ENCODE data around the gene DRC3.

The DRC3 gene

DNA sequence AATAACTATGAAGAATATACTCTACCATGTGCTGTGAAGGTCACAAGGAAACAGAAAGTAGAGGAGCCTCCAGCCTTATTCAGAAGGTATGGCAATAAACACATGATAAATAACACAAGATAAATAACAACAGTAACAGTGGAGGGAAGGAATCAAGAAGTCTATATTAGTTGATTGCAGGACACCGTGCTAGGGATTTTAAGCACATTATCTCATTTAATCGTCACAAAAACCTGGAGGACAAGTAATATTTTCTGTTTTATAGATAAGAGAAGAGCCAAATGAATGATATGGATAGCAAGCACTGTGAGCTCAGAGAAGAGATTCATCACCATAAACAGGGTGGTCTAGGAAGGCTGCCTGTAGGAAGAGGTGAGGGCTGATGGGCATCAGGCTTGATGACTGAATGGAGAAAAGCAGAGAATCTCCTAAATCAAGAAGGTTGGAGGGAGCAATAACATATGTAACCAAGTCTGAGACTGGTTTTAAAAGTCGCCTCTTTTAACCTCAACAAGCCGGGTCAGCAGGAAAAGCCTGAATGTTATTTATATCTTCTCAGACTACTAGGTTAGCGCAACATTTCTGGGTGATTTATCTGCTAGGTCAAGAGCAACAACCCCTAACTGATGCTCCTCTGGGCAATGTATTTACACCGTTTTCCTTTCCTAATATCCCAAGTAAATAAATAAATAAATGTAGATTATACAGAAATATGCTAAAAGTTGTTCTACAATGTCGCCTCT, 8.8 kb upstream of the DRC3 start:
- no peak for DNase-seq (ENCODE audit: low read depth, low spot score)
- no peak for TF ChIP-seq CTCF (IDR thresholded peaks at IDR 0.05; ENCODE audit: low read depth, low read length)
- in situ Hi-C loops (cut with HindIII; ENCODE audit: low sequenced_read_pairs): no loop called here
- no peak overlapping the region for H3K4me3 ChIP-seq (ENCODE audit: low read depth, low read length)

DNA sequence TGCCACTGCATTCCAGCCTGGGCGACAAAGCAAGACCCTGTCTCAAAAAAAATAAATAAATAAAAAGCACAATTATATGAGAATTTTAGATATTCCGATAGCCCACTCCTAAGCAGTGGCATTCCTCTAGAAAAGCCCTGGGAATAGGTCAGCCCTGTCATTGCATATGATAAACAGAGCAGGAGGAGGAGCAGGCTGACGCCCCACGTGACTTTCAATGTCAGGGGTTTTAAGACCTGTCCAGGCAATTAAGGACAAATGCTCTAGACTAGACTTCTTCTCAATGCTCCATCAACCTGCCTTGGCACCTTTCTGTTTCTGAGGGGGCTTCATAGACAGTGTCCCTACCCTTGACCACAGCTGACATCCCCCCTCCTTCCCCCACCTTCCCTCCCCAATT, 8.0 kb upstream of the DRC3 start:
- no peak for TF ChIP-seq CTCF (IDR thresholded peaks at IDR 0.05; ENCODE audit: low read depth, low read length)
- in situ Hi-C loops (cut with HindIII; ENCODE audit: low sequenced_read_pairs): no loop called here
- DNase-seq (ENCODE audit: low read depth, low spot score): no peak
- H3K4me3 ChIP-seq (ENCODE audit: low read depth, low read length): no peak overlapping the region

GRCh38 chr17:17965152-17965721, 7.4 kb upstream of the DRC3 start:
- H3K4me3 ChIP-seq (ENCODE audit: low read depth, low read length): no peak overlapping the region
- no peak for TF ChIP-seq CTCF (IDR thresholded peaks at IDR 0.05; ENCODE audit: low read depth, low read length)
- no peak for DNase-seq (ENCODE audit: low read depth, low spot score)
- in situ Hi-C loops (cut with HindIII; ENCODE audit: low sequenced_read_pairs): no loop called here

DNA sequence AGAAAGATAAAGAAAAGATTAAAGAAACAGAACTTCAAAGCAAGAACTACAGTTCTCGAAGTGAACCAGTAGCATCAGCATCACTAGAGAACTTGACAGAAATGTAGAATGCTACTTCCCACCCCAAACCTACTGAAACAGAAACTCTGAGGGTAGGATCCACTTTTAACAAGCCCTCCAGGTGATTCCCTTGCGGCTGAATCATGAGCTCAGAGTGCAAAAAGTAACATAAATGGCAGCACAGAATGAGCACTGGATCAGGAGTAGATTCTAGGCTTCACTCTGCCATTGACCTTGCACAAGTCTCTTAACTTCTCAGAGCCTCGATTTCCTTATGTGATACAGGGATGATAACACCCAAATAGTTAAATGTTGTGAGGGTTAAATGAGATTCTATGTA, 6.3 kb upstream of the DRC3 start:
- no peak for TF ChIP-seq CTCF (IDR thresholded peaks at IDR 0.05; ENCODE audit: low read depth, low read length)
- in situ Hi-C loops (cut with HindIII; ENCODE audit: low sequenced_read_pairs): no loop called here
- DNase-seq (ENCODE audit: low read depth, low spot score): no peak
- H3K4me3 ChIP-seq (ENCODE audit: low read depth, low read length): no peak overlapping the region

DNA sequence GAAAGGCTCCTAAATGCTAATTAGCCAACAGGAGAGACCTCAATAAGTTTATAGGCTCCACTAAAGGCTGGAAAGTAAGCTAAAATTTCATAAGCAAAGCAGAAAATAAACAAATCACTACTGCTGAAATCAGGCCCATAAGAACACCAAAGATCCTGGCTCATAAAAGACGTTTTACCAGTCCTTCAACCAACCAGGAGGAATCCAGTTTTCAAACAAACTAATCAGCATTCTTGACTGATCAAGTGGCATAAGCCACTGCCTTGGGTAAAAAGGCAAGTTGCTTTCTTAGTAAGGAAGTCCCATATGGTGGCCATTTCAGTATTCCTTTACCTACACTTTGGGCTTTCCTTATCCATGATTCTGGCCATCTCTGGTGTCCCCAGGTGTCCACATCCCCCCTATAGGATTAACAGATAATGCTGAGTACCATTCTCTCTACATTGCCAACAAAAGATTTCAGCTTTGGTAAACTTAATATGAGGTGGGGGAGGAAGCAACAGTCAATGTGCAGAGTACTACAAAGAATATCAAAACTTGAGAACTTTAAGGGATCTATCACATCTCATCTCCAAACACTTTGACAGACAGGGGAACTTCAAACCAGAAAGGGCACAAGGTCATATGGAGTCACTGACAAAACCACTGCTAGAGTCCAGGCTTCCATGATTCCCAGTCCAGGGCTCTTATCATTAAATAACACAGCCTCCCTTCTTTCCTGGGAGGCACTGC, 1.8 kb upstream of the DRC3 start:
- DNase-seq (ENCODE audit: low read depth, low spot score): no peak
- peak overlapping the region; percentile 64 for H3K4me3 ChIP-seq (ENCODE audit: low read depth, low read length)
- no peak for TF ChIP-seq CTCF (IDR thresholded peaks at IDR 0.05; ENCODE audit: low read depth, low read length)
- in situ Hi-C loops (cut with HindIII; ENCODE audit: low sequenced_read_pairs): no loop called here

- DNase-seq (ENCODE audit: low read depth, low spot score): no peak
- TF ChIP-seq CTCF (IDR thresholded peaks at IDR 0.05; ENCODE audit: low read depth, low read length): no peak
- peak overlapping the region; percentile 64 for H3K4me3 ChIP-seq (ENCODE audit: low read depth, low read length)
- in situ Hi-C loops (cut with HindIII; ENCODE audit: low sequenced_read_pairs): no loop called here
Observed at GRCh38 chr17:17971431-17972125, 1.1 kb upstream of the DRC3 start.

All from astrocyte of the spinal cord (primary cell).